Neuronal stem cell (in vitro differentiated cells): ENCODE measurements around the gene DGKG.

Experiments
- DNase-seq: peaks from one replicate; pipeline ENCODE4 v3.0.0-alpha.2; 2013; ENCODE audit warnings: low spot score
- H2AFZ ChIP-seq: one replicate; pipeline ENCODE4 v1.6.1; 2013; ENCODE audit warnings: mild to moderate bottlenecking, low read length, inconsistent platforms
- H2AK5ac ChIP-seq: 2 replicates; pipeline ENCODE4 v1.6.1; 2013; ENCODE audit warnings: low read depth, mild to moderate bottlenecking, inconsistent platforms, low read length, moderate library complexity, mixed read lengths
- H2BK120ac ChIP-seq: 2 replicates; pipeline ENCODE4 v1.6.1; 2013; ENCODE audit warnings: low read depth, mild to moderate bottlenecking, inconsistent platforms, low read length, moderate library complexity, mixed read lengths
- H2BK12ac ChIP-seq: one replicate; pipeline ENCODE4 v1.6.1; 2013; ENCODE audit warnings: low read length, inconsistent platforms
- H2BK15ac ChIP-seq: 2 replicates; pipeline ENCODE4 v1.6.1; 2013; ENCODE audit warnings: mild to moderate bottlenecking, low read length, inconsistent platforms, mixed read lengths
- H2BK5ac ChIP-seq: one replicate; pipeline ENCODE4 v1.6.1; 2013; ENCODE audit warnings: inconsistent platforms, mild to moderate bottlenecking, low read length, moderate library complexity
- H3K14ac ChIP-seq: one replicate; pipeline ENCODE4 v1.6.1; 2013; ENCODE audit warnings: low read length, inconsistent platforms
- H3K18ac ChIP-seq: 2 replicates; pipeline ENCODE4 v1.6.1; 2013; ENCODE audit warnings: low read length, inconsistent platforms
- H3K23ac ChIP-seq: 2 replicates; pipeline ENCODE4 v1.6.1; 2013; ENCODE audit warnings: low read depth, mild to moderate bottlenecking, mixed read lengths, low read length, inconsistent platforms; ENCODE audit not compliant: poor library complexity
- H3K27ac ChIP-seq: replicated peaks from 3 replicates; pipeline ENCODE4 v1.5.1; 2013; ENCODE audit warnings: low read length, inconsistent platforms
- H3K27me3 ChIP-seq, 3 experiments: 2 replicates each; pipeline ENCODE4 v1.6.1; 2013; ENCODE audit warnings: low read length in 3 of 3, mild to moderate bottlenecking in 2 of 3, inconsistent platforms in 1 of 3, low read depth in 1 of 3, mixed read lengths in 1 of 3, moderate library complexity in 1 of 3; ENCODE audit not compliant: control insufficient read depth in 3 of 3, insufficient read depth in 3 of 3
- H3K36me3 ChIP-seq, 2 donors: replicated peaks in 1 of 2; 2 replicates each; pipeline ENCODE4 v1.6.1; 2013; ENCODE audit warnings: low read length in 2 of 2; ENCODE audit not compliant: control insufficient read depth in 2 of 2, insufficient read depth in 2 of 2
- H3K4ac ChIP-seq: 2 replicates; pipeline ENCODE4 v1.6.1; 2013; ENCODE audit warnings: inconsistent platforms, mild to moderate bottlenecking, low read length, moderate library complexity
- H3K4me1 ChIP-seq, 2 donors: 1 replicate in 1 of 2; 2 replicates in 1 of 2; pipeline ENCODE4 v1.6.1; 2013; ENCODE audit warnings: low read length in 2 of 2, low read depth in 1 of 2; ENCODE audit not compliant: control insufficient read depth in 2 of 2, insufficient read depth in 1 of 2
- H3K4me2 ChIP-seq: one replicate; pipeline ENCODE4 v1.6.1; 2013; ENCODE audit warnings: mild to moderate bottlenecking, low read length, inconsistent platforms; ENCODE audit not compliant: insufficient read depth, poor library complexity, severe bottlenecking
- H3K4me3 ChIP-seq, 2 donors: 2 replicates each; pipeline ENCODE4 v1.5.1; 2013; ENCODE audit warnings: low read length in 2 of 2, mild to moderate bottlenecking in 2 of 2, inconsistent platforms in 1 of 2, moderate library complexity in 1 of 2
- H3K79me1 ChIP-seq: one replicate; pipeline ENCODE4 v1.6.1; 2013; ENCODE audit warnings: low read depth, mild to moderate bottlenecking, inconsistent platforms, low read length, moderate library complexity
- H3K9ac ChIP-seq: one replicate; pipeline ENCODE4 v1.6.1; 2013; ENCODE audit warnings: mild to moderate bottlenecking, low read depth, low read length, inconsistent platforms; ENCODE audit not compliant: poor library complexity
- H3K9me3 ChIP-seq, 2 donors: replicated peaks in 1 of 2; 2 replicates each; pipeline versions ENCODE3 to v1.6.1; 2013; ENCODE audit warnings: low read length in 2 of 2, mild to moderate bottlenecking in 2 of 2, inconsistent platforms in 1 of 2, low read depth in 1 of 2, mixed read lengths in 1 of 2, moderate library complexity in 1 of 2; ENCODE audit not compliant: control insufficient read depth in 2 of 2, insufficient read depth in 1 of 2
- H4K8ac ChIP-seq: one replicate; pipeline ENCODE4 v1.6.1; 2013; ENCODE audit warnings: low read depth, mild to moderate bottlenecking, inconsistent platforms, low read length, moderate library complexity
- H4K91ac ChIP-seq: one replicate; pipeline ENCODE4 v1.6.1; 2013; ENCODE audit warnings: low read length, low read depth, mild to moderate bottlenecking, inconsistent platforms; ENCODE audit not compliant: poor library complexity
- WGBS, 2 donors: extraction: QIAGEN DNeasy Blood & Tissue Kit; methylation state at CpG; one replicate each; pipeline ENCODE4 v1.1.7; 2013; ENCODE audit warnings: missing lambda C conversion rate in 2 of 2, mixed read lengths in 1 of 2; ENCODE audit not compliant: insufficient read length in 2 of 2, insufficient replicate concordance in 1 of 2; ENCODE audit errors: extremely low coverage in 2 of 2; 5-methylcytosine and 5-hydroxymethylcytosine counted together

DGKG gene

GRCh38 chr3:186193534-186194450 lies 168.2 kb downstream of the DGKG start:
- H2BK5ac ChIP-seq, result no peak overlapping the region
- H3K23ac ChIP-seq, result peak overlapping the region; percentile 34
- peak overlapping the region; percentile 79 for H3K9ac ChIP-seq
- H4K8ac ChIP-seq, result no peak overlapping the region
- no peak overlapping the region for H3K27ac ChIP-seq
- H3K27me3 ChIP-seq, result peaks cover 4 to 86% (median 27%) of the 10 kb centered on the region in 3 experiments
- peaks cover 0 to 2% of the 10 kb centered on the region in 2 donors for H3K4me1 ChIP-seq
- H3K9me3 ChIP-seq, result no peaks in the 10 kb centered on the region
- no peaks in the 10 kb centered on the region for H3K36me3 ChIP-seq
- H2BK120ac ChIP-seq, result no peak overlapping the region
- peak overlapping the region; percentile 21 to 84 for H3K4me3 ChIP-seq
- peak overlapping the region; percentile 97 for H3K18ac ChIP-seq
- peak overlapping the region; percentile 56 for H3K14ac ChIP-seq
- no peaks in the 10 kb centered on the region for H3K79me1 ChIP-seq
- H2AK5ac ChIP-seq, result no peak overlapping the region
- peak overlapping the region; percentile 70 for H2BK15ac ChIP-seq
- peak overlapping the region; percentile 77 for H2BK12ac ChIP-seq
- H2AFZ ChIP-seq, result peak overlapping the region; percentile 88
- no peak overlapping the region for H4K91ac ChIP-seq
- H3K4me2 ChIP-seq, result peak overlapping the region; percentile 95
- no CpG with 5 or more reads among the region's 75 CpGs for WGBS, 2 donors
- peak; percentile 56 for DNase-seq
- no peak overlapping the region for H3K4ac ChIP-seq

GRCh38 chr3:186192823-186193222 lies 169.2 kb downstream of the DGKG start:
- H4K91ac ChIP-seq, result no peak overlapping the region
- no peak overlapping the region for H3K4me2 ChIP-seq
- no peak overlapping the region for H2BK15ac ChIP-seq
- WGBS, 2 donors, result no CpG with 5 or more reads among the region's 6 CpGs
- H3K4me1 ChIP-seq, result peaks cover 0 to 2% of the 10 kb centered on the region in 2 donors
- no peak overlapping the region for H3K18ac ChIP-seq
- no peak overlapping the region for H2AFZ ChIP-seq
- no peak overlapping the region for H2BK12ac ChIP-seq
- no peak overlapping the region for H2AK5ac ChIP-seq
- H2BK5ac ChIP-seq, result no peak overlapping the region
- no peak for DNase-seq
- H3K36me3 ChIP-seq, result no peaks in the 10 kb centered on the region
- no peak overlapping the region for H3K4ac ChIP-seq
- no peak overlapping the region for H3K9ac ChIP-seq
- no peak overlapping the region for H3K27ac ChIP-seq
- H3K79me1 ChIP-seq, result no peaks in the 10 kb centered on the region
- H3K4me3 ChIP-seq, result no peak overlapping the region
- H3K23ac ChIP-seq, result no peak overlapping the region
- no peak overlapping the region for H4K8ac ChIP-seq
- peaks cover 4 to 88% (median 27%) of the 10 kb centered on the region in 3 experiments for H3K27me3 ChIP-seq
- H2BK120ac ChIP-seq, result no peak overlapping the region
- no peaks in the 10 kb centered on the region for H3K9me3 ChIP-seq
- H3K14ac ChIP-seq, result no peak overlapping the region

- DNase-seq, result no peak
- no peak overlapping the region for H3K14ac ChIP-seq
- no peak overlapping the region for H2AK5ac ChIP-seq
- no CpG with 5 or more reads among the region's 2 CpGs for WGBS, 2 donors
- H4K91ac ChIP-seq, result no peak overlapping the region
- no peak overlapping the region for H2BK120ac ChIP-seq
- H2AFZ ChIP-seq, result no peak overlapping the region
- H2BK12ac ChIP-seq, result no peak overlapping the region
- H3K27ac ChIP-seq, result no peak overlapping the region
- H2BK5ac ChIP-seq, result no peak overlapping the region
- H2BK15ac ChIP-seq, result no peak overlapping the region
- no peaks in the 10 kb centered on the region for H3K36me3 ChIP-seq
- no peak overlapping the region for H4K8ac ChIP-seq
- peaks cover 0 to 2% of the 10 kb centered on the region in 2 donors for H3K4me1 ChIP-seq
- no peaks in the 10 kb centered on the region for H3K79me1 ChIP-seq
- no peak overlapping the region for H3K4me3 ChIP-seq
- H3K4ac ChIP-seq, result no peak overlapping the region
- peaks cover 4 to 66% (median 23%) of the 10 kb centered on the region in 3 experiments for H3K27me3 ChIP-seq
- H3K9ac ChIP-seq, result no peak overlapping the region
- no peaks in the 10 kb centered on the region for H3K9me3 ChIP-seq
- no peak overlapping the region for H3K18ac ChIP-seq
- no peak overlapping the region for H3K23ac ChIP-seq
- no peak overlapping the region for H3K4me2 ChIP-seq
Observed at GRCh38 chr3:186189492-186189891, 172.5 kb downstream of the DGKG start.
